H1 (cell line): ENCODE results near the gene NEU3. TPM values are rescaled to one million over a fixed set of nuclear protein-coding genes. Genes with fewer than 3 reads are reported as not detected.

Experiments used
- polyA plus RNA-seq, 7 experiments: library from polyadenylated mRNA; depleted of rRNA in 3 of 7; stranded (reverse) in 5 of 7; unstranded in 2 of 7; fragments of >200 nt in 5 of 7; fragments of 200-250 nt in 2 of 7; gene quantifications; 1 replicate in 5 of 7; 2 replicates in 1 of 7; 4 replicates in 1 of 7; pipeline versions ENCODE4 v1.2.1 to v1.2.3, GENCODE V29; 2011 to 2013; ENCODE audit warnings: missing spikeins in 2 of 7, mixed read lengths in 2 of 7
- total RNA-seq: library from RNA; stranded (reverse); fragmentation: NEBNext Ultra II Directional; extraction: Animal tissue kit (Norgen Biotek cat#: 25700); gene quantifications from 2 replicates; pipeline ENCODE4 v1.2.1, GENCODE V29; 2021
- TF ChIP-seq, protein P1 (sequence below), 3 experiments: IDR thresholded peaks; 1 replicate in 2 of 3; 2 replicates in 1 of 3; pipeline versions ENCODE4 v1.5.1 to v1.6.1; 2011; ENCODE audit warnings: low read length in 3 of 3, mild to moderate bottlenecking in 3 of 3, inconsistent platforms in 2 of 3, low read depth in 1 of 3, moderate library complexity in 1 of 3; ENCODE audit not compliant: insufficient read depth in 1 of 3; ENCODE audit errors: control extremely low read depth in 1 of 3

Gene NEU3
- total and polyA plus RNA-seq, 2 of the 8 experiments (the other 6 are each of a cell fraction or from before 2014, with no cell fraction given): 8.9 to 15.6 TPM

DNA sequence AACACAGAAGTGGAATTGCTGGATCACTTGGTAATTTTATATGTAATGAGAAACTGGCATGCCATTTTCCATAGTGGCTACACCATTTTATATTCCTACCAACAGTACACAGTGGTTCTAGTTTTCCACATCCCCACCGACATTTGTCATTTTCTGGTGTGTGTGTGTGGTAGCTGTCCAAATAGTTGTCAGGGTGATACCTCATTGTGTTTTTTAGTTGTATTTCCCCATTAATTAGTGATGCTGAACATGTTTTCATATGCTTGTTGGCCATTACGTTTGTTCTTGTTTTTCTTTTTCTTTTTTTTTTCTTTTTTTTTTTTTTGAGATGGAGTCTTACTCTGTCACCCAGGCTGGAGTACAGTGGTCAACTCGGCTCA, 12.2 kb downstream of the NEU3 start (continued):
- TF ChIP-seq, protein P1, sequence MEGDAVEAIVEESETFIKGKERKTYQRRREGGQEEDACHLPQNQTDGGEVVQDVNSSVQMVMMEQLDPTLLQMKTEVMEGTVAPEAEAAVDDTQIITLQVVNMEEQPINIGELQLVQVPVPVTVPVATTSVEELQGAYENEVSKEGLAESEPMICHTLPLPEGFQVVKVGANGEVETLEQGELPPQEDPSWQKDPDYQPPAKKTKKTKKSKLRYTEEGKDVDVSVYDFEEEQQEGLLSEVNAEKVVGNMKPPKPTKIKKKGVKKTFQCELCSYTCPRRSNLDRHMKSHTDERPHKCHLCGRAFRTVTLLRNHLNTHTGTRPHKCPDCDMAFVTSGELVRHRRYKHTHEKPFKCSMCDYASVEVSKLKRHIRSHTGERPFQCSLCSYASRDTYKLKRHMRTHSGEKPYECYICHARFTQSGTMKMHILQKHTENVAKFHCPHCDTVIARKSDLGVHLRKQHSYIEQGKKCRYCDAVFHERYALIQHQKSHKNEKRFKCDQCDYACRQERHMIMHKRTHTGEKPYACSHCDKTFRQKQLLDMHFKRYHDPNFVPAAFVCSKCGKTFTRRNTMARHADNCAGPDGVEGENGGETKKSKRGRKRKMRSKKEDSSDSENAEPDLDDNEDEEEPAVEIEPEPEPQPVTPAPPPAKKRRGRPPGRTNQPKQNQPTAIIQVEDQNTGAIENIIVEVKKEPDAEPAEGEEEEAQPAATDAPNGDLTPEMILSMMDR (IDR thresholded peaks at IDR 0.05; ENCODE audit: control extremely low read depth in 1 of 3, insufficient read depth in 1 of 3, low read depth in 1 of 3, low read length in 3 of 3): no peak
